Measurements from ENCODE around the gene LZIC.

LZIC gene

DNA sequence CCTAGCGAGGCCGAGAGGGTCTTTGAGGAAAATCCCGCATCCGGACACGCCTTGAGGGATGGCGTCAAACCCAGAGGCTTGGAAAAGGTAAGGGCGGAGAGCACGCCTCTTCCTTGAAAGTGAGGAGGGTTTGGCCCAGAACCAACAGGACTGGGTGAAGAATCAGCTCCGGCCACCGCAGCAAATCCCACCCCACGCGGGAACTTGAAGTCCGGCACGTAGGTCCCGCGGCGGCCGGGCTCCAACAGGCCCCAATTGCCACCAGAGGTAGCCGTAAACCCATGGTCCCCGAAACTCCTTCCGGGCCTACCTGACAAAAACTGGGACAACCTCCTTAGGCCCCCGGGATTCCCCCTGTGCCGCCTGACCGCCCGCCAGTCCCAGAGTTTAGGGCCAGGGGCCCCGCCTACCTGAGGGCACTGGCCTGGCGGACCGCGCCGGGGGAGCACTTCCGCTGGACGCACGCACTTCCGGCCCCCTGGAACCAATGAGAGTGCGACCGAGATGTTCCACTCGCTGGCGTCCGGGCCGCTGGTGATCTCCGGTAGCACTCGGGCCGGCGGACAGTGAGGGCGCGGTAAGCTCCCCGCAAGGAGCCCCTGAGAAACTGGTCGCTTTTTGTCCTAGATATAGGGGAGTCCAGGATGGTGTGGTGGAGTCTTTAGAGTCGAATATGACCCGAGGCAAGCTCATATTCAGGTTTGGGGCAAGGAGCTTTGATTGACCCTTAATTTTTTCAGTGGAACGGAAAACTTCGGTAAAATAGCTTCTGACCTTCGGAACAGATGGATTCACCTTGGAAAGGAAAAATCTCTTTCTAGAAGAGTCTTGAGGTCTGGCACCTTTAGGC is at the start of gene LZIC, which contains the start of gene NMNAT1:
LZIC (minus strand) TSS at position 453 of the 850 bp plus-strand sequence. CDS start 6,772 bp downstream, outside the sequence.
NMNAT1 (plus strand) TSS at position 537 of the 850 bp plus-strand sequence. CDS start 28,599 bp downstream, outside the sequence.
- no peaks in the 10 kb centered on the region for H3K27me3 ChIP-seq
- H4K20me1 ChIP-seq = no peaks in the 10 kb centered on the region
- peaks cover 0 to 47% (median 20%) of the 10 kb centered on the region in 11 experiments; a peak in 19 of 22 replicates for H3K36me3 ChIP-seq
- H3K9ac ChIP-seq = peak within 1 kb of the TSS; percentile 89 to 99 (median 96)
- H3K4me2 ChIP-seq = peak within 1 kb of the TSS; percentile 75 to 92 (median 87)
- H3K9me3 ChIP-seq (replicated peaks in 1 of 11) = no peaks in the 10 kb centered on the region
- H3K27ac ChIP-seq = peak within 1 kb of the TSS; percentile 86 to 97 (median 92)
- peaks cover 8 to 20% (median 17%) of the 10 kb centered on the region in 10 experiments; a peak in 16 of 20 replicates for H3K4me1 ChIP-seq
- peak within 1 kb of the TSS; percentile 73 to 98 (median 82) for H3K4me3 ChIP-seq
- no peak for TF ChIP-seq Cebpa-rat (IDR thresholded peaks at IDR 0.05)

DNA sequence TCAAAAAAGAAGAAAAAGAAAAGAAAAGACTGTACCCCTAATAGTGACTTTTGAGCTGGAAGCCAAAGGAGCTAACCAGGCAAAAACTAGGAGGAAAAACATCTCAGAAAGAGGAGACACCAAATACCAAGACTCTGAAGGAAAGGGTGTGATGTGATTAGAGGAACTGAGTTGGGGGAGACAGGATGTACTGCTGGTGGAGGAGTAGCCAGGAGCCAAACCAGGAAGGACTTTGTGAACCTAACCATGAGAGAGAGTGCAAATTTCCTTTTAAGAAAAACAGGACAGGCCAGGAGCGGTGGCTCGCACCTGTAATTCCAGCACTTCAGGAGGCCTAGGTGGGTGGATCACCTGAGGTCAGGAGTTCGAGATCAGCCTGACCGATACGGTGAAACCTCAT is 49.7 kb upstream of the LZIC start:
- H3K4me2 ChIP-seq = peak overlapping the region in 5 of 11 experiments; percentile 33 to 76 (median 71); a peak in 10 of 22 replicates
- no peak overlapping the region; a peak in 1 of 22 replicates for H3K9ac ChIP-seq
- TF ChIP-seq Cebpa-rat (IDR thresholded peaks at IDR 0.05) = no peak

DNA sequence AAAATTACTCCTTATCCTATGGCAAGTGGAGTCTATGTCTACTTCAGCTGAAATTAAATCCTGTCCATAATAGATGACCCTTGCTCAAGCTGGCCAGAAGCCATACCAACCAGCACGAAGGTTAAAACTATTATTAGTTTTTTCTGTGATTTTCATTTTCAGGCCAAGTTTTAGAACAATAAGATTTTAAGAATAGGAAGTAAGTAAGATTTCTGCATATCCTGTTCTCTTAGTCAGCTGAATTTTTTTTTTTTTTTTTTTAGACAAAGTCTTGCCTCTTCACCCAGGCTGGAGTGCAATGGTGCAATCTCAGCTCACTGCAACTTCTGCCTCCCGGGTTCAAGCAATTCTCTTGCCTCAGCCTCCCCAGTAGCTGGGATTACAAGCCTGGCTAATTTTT is 47.8 kb upstream of the LZIC start:
- H3K27ac ChIP-seq = peak overlapping the region in 5 of 11 experiments; percentile 63 to 75 (median 73); a peak in 10 of 22 replicates
- peaks cover 0 to 6% (median 0%) of the 10 kb centered on the region in 11 experiments; a peak in 2 of 22 replicates for H3K36me3 ChIP-seq
- H3K4me1 ChIP-seq = peaks cover 0 to 48% (median 11%) of the 10 kb centered on the region in 10 experiments; a peak in 10 of 20 replicates
- H4K20me1 ChIP-seq = no peaks in the 10 kb centered on the region
- peaks cover 0 to 6% (median under 1%) of the 10 kb centered on the region in 11 experiments; a peak in 4 of 22 replicates for H3K9me3 ChIP-seq (replicated peaks in 1 of 11)
- H3K27me3 ChIP-seq = no peaks in the 10 kb centered on the region
- TF ChIP-seq Cebpa-rat (IDR thresholded peaks at IDR 0.05) = peak in 2 of 11 experiments; percentile 22 to 65; a peak in 3 of 22 replicates
- peak overlapping the region in 5 of 11 experiments; percentile 53 to 77 (median 74); a peak in 10 of 22 replicates for H3K4me2 ChIP-seq
- no peak overlapping the region for H3K4me3 ChIP-seq
- peak overlapping the region in 4 of 11 experiments; percentile 17 to 59 (median 44); a peak in 6 of 22 replicates for H3K9ac ChIP-seq

More for the DNA sequence above, 49.7 kb upstream of the LZIC start:
- peak overlapping the region in 5 of 11 experiments; percentile 11 to 75 (median 55); a peak in 8 of 22 replicates for H3K27ac ChIP-seq
- no peak overlapping the region for H3K4me3 ChIP-seq
- peaks cover 14 to 25% (median 19%) of the 10 kb centered on the region in 11 experiments for H3K9me3 ChIP-seq (replicated peaks in 1 of 11)
- H4K20me1 ChIP-seq = no peaks in the 10 kb centered on the region
- H3K4me1 ChIP-seq = peaks cover 0 to 48% (median 11%) of the 10 kb centered on the region in 10 experiments; a peak in 10 of 20 replicates
- H3K36me3 ChIP-seq = 0 out of 22 replicates have a peak, but pooled peaks cover 0 to 3% (median 0%) of the 10 kb centered on the region in 11 experiments
- H3K27me3 ChIP-seq = no peaks in the 10 kb centered on the region; a peak in 1 of 22 replicates

DNA sequence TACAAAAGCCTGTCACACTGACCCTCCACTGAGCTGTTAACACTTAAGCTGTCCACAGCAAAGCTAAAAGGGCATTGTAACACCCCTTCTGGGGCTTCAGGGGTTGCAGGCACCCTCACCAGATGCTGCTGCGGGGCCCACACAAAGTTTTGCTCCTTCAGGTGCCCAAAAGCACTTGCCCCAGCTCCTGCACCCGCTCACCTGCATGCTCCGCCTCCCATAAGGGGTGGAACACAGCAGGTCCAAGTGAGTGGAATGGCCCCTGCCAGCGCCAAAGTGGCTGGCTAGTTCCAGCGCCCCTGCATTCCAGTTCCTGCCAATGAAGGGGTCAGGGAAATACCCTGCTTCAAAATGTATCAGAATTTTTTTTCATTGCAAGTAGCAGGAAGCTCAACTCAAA is 46.6 kb upstream of the LZIC start:
- Histone ChIP-seq H3K9me3 (replicated peaks in 1 of 11) (no peaks in the 10 kb centered on the region), H3K36me3 (peaks cover 0 to 18% (median 0%) of the 10 kb centered on the region in 11 experiments; a peak in 3 of 22 replicates), H4K20me1 (no peaks in the 10 kb centered on the region), H3K4me2 (peak overlapping the region in 3 of 11 experiments; percentile 71 to 76 (median 74); a peak in 6 of 22 replicates), H3K4me1 (peaks cover 0 to 48% (median 11%) of the 10 kb centered on the region in 10 experiments; a peak in 10 of 20 replicates), H3K4me3 (no peak overlapping the region), H3K27ac (peak overlapping the region in 4 of 11 experiments; percentile 63 to 75 (median 74); a peak in 5 of 22 replicates), H3K27me3 (no peaks in the 10 kb centered on the region), H3K9ac (no peak overlapping the region)
- no peak for TF ChIP-seq Cebpa-rat (IDR thresholded peaks at IDR 0.05)

DNA sequence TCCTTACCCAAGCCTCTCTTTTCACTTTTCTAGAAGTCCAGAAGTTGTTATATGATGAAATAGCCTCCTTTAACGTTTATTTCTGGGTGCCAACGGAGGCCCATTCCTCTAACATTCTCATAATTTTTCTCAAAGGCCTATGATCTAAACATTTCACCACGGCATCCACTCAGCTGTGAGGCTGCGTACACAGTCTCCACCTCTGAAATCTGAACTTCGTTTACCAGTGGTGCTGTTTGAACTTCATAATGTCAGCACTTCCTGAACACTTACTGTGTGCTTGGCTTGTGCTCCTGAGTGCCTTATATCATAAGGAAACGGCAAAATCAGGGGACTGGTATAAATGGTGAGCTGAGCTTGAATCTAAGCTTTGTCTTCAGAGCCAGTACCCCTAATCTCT is 41.8 kb upstream of the LZIC start:
- H3K27me3 ChIP-seq = no peaks in the 10 kb centered on the region
- H3K4me2 ChIP-seq = no peak overlapping the region
- peaks cover 15 to 65% (median 31%) of the 10 kb centered on the region in 11 experiments; a peak in 21 of 22 replicates for H3K36me3 ChIP-seq
- TF ChIP-seq Cebpa-rat (IDR thresholded peaks at IDR 0.05) = no peak
- H3K9ac ChIP-seq = no peak overlapping the region
- no peak overlapping the region for H3K27ac ChIP-seq
- H3K9me3 ChIP-seq (replicated peaks in 1 of 11) = no peaks in the 10 kb centered on the region
- H4K20me1 ChIP-seq = no peaks in the 10 kb centered on the region
- peaks cover 0 to 9% (median 0%) of the 10 kb centered on the region in 10 experiments; a peak in 6 of 20 replicates for H3K4me1 ChIP-seq
- H3K4me3 ChIP-seq = no peak overlapping the region

DNA sequence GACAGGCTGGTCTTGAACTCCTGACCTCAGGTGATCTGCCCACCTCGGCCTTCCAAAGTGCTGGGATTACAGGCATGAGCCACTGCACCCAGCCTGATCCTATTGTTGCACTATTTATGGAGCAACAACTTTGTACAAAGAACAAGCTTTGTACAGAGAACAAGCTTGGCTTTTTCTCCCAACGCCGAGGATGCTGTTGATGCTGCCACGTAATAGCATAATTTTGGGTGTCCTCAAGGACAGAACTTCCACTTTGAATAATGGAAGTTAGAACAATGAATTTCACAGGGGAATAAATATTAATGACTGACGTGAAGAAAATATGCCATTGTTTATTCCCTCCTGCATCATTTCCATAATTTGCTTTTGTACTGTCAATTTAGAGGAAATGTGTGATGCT is 41.1 kb upstream of the LZIC start:
- no peaks in the 10 kb centered on the region for H3K27me3 ChIP-seq
- no peak overlapping the region for H3K27ac ChIP-seq
- H3K4me1 ChIP-seq = peaks cover 0 to 4% (median 0%) of the 10 kb centered on the region in 10 experiments; a peak in 3 of 20 replicates
- no peak overlapping the region for H3K9ac ChIP-seq
- no peak overlapping the region for H3K4me3 ChIP-seq
- no peak overlapping the region for H3K4me2 ChIP-seq
- H3K36me3 ChIP-seq = peaks cover 15 to 71% (median 31%) of the 10 kb centered on the region in 11 experiments; a peak in 21 of 22 replicates
- TF ChIP-seq Cebpa-rat (IDR thresholded peaks at IDR 0.05) = no peak
- no peaks in the 10 kb centered on the region for H4K20me1 ChIP-seq
- no peaks in the 10 kb centered on the region for H3K9me3 ChIP-seq (replicated peaks in 1 of 11)

GRCh38 chr1:9960706-9961562 is 17.7 kb upstream of the LZIC start:
- no peaks in the 10 kb centered on the region for H3K27me3 ChIP-seq
- H3K4me1 ChIP-seq = peaks cover 13 to 28% (median 18%) of the 10 kb centered on the region in 10 experiments
- no peaks in the 10 kb centered on the region; a peak in 1 of 22 replicates for H4K20me1 ChIP-seq
- H3K27ac ChIP-seq = peak overlapping the region in 10 of 11 experiments; percentile 15 to 84 (median 70); a peak in 19 of 22 replicates
- peak overlapping the region; percentile 30 to 95 (median 77) for H3K4me2 ChIP-seq
- H3K9ac ChIP-seq = peak overlapping the region in 9 of 11 experiments; percentile 12 to 70 (median 48); a peak in 17 of 22 replicates
- peak overlapping the region in 6 of 10 experiments; percentile 4 to 35 (median 23); a peak in 6 of 20 replicates for H3K4me3 ChIP-seq
- no peak for TF ChIP-seq Cebpa-rat (IDR thresholded peaks at IDR 0.05)
- H3K36me3 ChIP-seq = peaks cover 0 to 29% (median 0%) of the 10 kb centered on the region in 11 experiments; a peak in 7 of 22 replicates
- H3K9me3 ChIP-seq (replicated peaks in 1 of 11) = no peaks in the 10 kb centered on the region

- H3K9ac ChIP-seq = 0 out of 22 replicates have a peak overlapping the region, but pooled peaks of 1 of the 11 experiments have one; percentile 42
- peaks cover 13 to 28% (median 18%) of the 10 kb centered on the region in 10 experiments for H3K4me1 ChIP-seq
- no peaks in the 10 kb centered on the region for H3K9me3 ChIP-seq (replicated peaks in 1 of 11)
- peak overlapping the region in 6 of 11 experiments; percentile 65 to 84 (median 73); a peak in 8 of 22 replicates for H3K27ac ChIP-seq
- peaks cover 0 to 29% (median 0%) of the 10 kb centered on the region in 11 experiments; a peak in 7 of 22 replicates for H3K36me3 ChIP-seq
- H3K27me3 ChIP-seq = no peaks in the 10 kb centered on the region
- H4K20me1 ChIP-seq = no peaks in the 10 kb centered on the region; a peak in 1 of 22 replicates
- H3K4me2 ChIP-seq = peak overlapping the region in 3 of 11 experiments; percentile 55 to 95 (median 77); a peak in 5 of 22 replicates
- TF ChIP-seq Cebpa-rat (IDR thresholded peaks at IDR 0.05) = no peak
- no peak overlapping the region for H3K4me3 ChIP-seq
Observed at GRCh38 chr1:9960011-9960410, 16.8 kb upstream of the LZIC start.
